Measurements from ENCODE around the gene GRXCR1.

The GRXCR1 gene

GRCh38 chr4:42942216-42942615 is 49.7 kb downstream of the GRXCR1 start:
- no peak for FAIRE-seq

GRCh38 chr4:42945874-42946273 is 53.4 kb downstream of the GRXCR1 start:
- no peak for FAIRE-seq

- no peak for FAIRE-seq
Measured at GRCh38 chr4:42953321-42953720, 60.8 kb downstream of the GRXCR1 start.

- no peak for FAIRE-seq
Measured at GRCh38 chr4:42954963-42955669, 62.6 kb downstream of the GRXCR1 start.

- FAIRE-seq = no peak
Measured at GRCh38 chr4:42955746-42956505, 63.4 kb downstream of the GRXCR1 start.

- no peak for FAIRE-seq
Measured at GRCh38 chr4:42965326-42965725, 72.8 kb downstream of the GRXCR1 start.

GRCh38 chr4:42985976-42986375 is 93.5 kb downstream of the GRXCR1 start:
- no peak for FAIRE-seq

- FAIRE-seq = no peak
Measured at GRCh38 chr4:42995343-42995944, 102.9 kb downstream of the GRXCR1 start.

- no peak for FAIRE-seq
Measured at GRCh38 chr4:43008793-43009192, 116.3 kb downstream of the GRXCR1 start.

GRCh38 chr4:43014256-43014655 is 121.7 kb downstream of the GRXCR1 start:
- FAIRE-seq = no peak

- FAIRE-seq = no peak
Measured at GRCh38 chr4:43041632-43042031, 149.1 kb downstream of the GRXCR1 start.

- no peak for FAIRE-seq
Measured at GRCh38 chr4:43047058-43047457, 154.5 kb downstream of the GRXCR1 start.

- no peak for FAIRE-seq
Measured at GRCh38 chr4:43048570-43048969, 156.1 kb downstream of the GRXCR1 start.

- no peak for FAIRE-seq
Measured at GRCh38 chr4:43049326-43049725, 156.8 kb downstream of the GRXCR1 start.

GRCh38 chr4:43066415-43066814 is 173.9 kb downstream of the GRXCR1 start:
- FAIRE-seq = no peak

- no peak for FAIRE-seq
Measured at GRCh38 chr4:43071069-43071468, 178.6 kb downstream of the GRXCR1 start.
